OCI-LY7 (cell line): ENCODE measurements around the gene RPGRIP1.

Experiments used
- CTCF ChIP-seq: fragments of 200-600 bp; sonication (generic); conservative IDR thresholded peaks from 2 replicates; pipeline ENCODE4 v1.5.1; 2014; ENCODE audit warnings: mild to moderate bottlenecking, antibody characterized with exemption, low read length, moderate library complexity, mixed read lengths
- EZH2phosphoT487 ChIP-seq: fragments of 200-600 bp; sonication (generic); IDR thresholded peaks from 2 replicates; pipeline ENCODE4 v1.6.1; 2018; ENCODE audit warnings: low read depth, borderline replicate concordance, mild to moderate bottlenecking, mixed run types, antibody characterized with exemption, low read length, moderate library complexity, mixed read lengths

GRCh38 chr14:21231020-21231652, 48.7 kb upstream of the RPGRIP1 start:
- TF ChIP-seq EZH2phosphoT487 (no peak), CTCF (no peak)
